Measurements from ENCODE around the gene NFATC4.

DNA sequence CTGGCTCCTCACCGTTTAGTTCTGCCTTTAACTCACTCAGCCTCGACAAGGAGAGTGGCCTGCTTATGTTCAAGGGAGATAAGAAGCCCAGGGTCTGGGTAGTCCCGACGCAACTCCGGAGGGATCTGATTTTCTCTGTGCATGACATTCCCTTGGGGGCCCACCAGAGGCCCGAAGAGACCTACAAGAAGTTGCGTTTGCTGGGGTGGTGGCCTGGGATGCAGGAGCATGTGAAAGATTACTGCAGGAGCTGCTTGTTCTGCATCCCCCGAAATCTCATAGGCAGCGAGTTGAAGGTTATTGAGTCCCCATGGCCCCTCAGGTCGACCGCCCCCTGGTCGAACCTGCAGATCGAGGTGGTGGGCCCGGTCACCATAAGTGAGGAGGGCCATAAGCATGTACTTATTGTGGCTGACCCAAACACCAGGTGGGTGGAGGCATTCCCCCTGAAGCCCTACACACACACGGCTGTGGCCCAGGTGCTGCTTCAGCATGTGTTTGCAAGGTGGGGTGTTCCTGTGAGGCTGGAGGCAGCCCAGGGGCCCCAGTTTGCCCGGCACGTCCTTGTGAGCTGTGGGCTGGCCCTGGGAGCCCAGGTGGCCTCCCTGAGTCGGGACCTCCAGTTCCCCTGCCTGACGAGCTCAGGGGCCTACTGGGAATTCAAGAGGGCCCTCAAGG lies 48.4 kb downstream of the NFATC4 start:
- TF ChIP-seq, protein P1, sequence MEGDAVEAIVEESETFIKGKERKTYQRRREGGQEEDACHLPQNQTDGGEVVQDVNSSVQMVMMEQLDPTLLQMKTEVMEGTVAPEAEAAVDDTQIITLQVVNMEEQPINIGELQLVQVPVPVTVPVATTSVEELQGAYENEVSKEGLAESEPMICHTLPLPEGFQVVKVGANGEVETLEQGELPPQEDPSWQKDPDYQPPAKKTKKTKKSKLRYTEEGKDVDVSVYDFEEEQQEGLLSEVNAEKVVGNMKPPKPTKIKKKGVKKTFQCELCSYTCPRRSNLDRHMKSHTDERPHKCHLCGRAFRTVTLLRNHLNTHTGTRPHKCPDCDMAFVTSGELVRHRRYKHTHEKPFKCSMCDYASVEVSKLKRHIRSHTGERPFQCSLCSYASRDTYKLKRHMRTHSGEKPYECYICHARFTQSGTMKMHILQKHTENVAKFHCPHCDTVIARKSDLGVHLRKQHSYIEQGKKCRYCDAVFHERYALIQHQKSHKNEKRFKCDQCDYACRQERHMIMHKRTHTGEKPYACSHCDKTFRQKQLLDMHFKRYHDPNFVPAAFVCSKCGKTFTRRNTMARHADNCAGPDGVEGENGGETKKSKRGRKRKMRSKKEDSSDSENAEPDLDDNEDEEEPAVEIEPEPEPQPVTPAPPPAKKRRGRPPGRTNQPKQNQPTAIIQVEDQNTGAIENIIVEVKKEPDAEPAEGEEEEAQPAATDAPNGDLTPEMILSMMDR (IDR thresholded peaks at IDR 0.05), result no peak
- TF ChIP-seq POLR2A (IDR thresholded peaks at IDR 0.05), result no peak

Measured in tibial nerve (tissue), 3 donors.